Hepatocyte (in vitro differentiated cells): Measurements from ENCODE around the gene GALNT7.

Experiments used
- EZH2 ChIP-seq: fragments of 200-600 bp; sonication (generic); IDR thresholded peaks from 2 replicates; pipeline ENCODE4 v1.6.1; 2016; ENCODE audit warnings: antibody characterized with exemption, mild to moderate bottlenecking, borderline replicate concordance
- TF ChIP-seq, protein P1 (sequence below): fragments of 200-600 bp; sonication (generic); IDR thresholded peaks from 2 replicates; pipeline ENCODE4 v1.5.1; 2016; ENCODE audit warnings: antibody characterized with exemption, mild to moderate bottlenecking; ENCODE audit not compliant: poor library complexity

DNA sequence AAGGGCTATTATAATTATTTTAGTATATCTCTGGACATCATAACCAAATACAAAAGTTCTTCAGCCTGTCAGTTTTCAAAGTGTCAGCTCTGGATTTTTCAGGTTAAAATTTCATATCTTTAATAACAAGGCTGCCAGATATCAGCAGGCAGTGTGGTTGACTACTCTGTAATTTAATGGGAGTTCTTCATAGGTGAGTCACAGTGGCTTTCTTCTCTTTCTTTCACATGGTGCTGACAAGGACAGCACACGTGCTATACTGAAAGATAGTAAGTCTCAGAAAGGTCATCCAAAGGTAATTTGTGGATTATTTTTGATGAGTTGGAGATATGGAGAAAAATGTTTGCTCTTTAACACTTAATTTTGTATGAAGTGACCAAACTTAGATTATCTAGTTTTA is 43.2 kb downstream of the GALNT7 start:
- TF ChIP-seq, protein P1, sequence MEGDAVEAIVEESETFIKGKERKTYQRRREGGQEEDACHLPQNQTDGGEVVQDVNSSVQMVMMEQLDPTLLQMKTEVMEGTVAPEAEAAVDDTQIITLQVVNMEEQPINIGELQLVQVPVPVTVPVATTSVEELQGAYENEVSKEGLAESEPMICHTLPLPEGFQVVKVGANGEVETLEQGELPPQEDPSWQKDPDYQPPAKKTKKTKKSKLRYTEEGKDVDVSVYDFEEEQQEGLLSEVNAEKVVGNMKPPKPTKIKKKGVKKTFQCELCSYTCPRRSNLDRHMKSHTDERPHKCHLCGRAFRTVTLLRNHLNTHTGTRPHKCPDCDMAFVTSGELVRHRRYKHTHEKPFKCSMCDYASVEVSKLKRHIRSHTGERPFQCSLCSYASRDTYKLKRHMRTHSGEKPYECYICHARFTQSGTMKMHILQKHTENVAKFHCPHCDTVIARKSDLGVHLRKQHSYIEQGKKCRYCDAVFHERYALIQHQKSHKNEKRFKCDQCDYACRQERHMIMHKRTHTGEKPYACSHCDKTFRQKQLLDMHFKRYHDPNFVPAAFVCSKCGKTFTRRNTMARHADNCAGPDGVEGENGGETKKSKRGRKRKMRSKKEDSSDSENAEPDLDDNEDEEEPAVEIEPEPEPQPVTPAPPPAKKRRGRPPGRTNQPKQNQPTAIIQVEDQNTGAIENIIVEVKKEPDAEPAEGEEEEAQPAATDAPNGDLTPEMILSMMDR = no peak
- no peak for TF ChIP-seq EZH2
